COR-L47 (cell line): Measurements from ENCODE around the gene PPP5C.
A peak's percentile ranks its signal among the peaks of the same experiment; 100 is the strongest.
"Not testable (repeated sequence)": the region's sequence is repeated elsewhere in the genome, so short reads cannot be mapped to it uniquely, and the experiment has no call there.

ENCODE experiments used
- DNase-seq: peaks from one replicate; lab custom pipeline; 2025; lab: John Stamatoyannopoulos, UW

The PPP5C gene

DNA sequence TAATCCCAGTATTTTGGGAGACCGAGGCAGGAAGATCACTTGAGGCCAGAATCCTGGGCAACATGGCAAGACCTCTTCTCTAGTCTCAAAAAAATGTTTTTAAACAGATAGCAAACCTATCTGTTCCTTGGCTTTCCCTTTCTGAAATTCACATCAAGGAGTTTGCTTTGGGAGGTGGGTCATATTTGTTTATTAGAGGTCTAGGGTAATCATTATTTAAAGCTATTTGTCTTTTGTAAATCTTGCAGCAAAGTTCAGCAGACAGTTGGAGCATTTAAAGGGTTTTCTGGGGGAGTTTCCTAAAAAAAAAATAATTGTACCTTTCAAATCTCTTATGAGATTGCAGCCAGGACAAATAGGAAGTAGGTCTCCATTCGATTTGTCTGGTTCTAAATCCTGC is 17.5 kb downstream of the PPP5C start:
- DNase-seq = no peak

DNA sequence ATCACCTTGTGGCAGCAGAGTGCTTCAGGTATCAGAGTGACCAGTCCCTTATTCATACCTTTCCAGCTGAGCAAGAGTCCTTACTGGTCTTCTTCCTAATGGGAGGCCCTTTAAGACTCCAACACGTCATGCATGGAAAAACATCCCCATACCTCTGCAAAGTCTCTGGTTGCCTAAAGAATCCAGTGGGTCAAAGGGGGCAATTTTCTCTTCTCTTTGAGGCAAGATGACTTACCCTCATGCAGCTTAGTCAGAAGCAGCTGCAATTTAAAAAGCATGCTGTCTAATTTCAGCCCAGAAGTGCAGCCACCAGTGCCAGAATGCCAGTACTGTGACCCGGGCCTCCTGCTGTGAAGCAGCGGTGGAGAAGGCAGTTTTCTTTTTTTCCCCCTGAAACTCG is 18.7 kb downstream of the PPP5C start:
- no peak for DNase-seq

DNA sequence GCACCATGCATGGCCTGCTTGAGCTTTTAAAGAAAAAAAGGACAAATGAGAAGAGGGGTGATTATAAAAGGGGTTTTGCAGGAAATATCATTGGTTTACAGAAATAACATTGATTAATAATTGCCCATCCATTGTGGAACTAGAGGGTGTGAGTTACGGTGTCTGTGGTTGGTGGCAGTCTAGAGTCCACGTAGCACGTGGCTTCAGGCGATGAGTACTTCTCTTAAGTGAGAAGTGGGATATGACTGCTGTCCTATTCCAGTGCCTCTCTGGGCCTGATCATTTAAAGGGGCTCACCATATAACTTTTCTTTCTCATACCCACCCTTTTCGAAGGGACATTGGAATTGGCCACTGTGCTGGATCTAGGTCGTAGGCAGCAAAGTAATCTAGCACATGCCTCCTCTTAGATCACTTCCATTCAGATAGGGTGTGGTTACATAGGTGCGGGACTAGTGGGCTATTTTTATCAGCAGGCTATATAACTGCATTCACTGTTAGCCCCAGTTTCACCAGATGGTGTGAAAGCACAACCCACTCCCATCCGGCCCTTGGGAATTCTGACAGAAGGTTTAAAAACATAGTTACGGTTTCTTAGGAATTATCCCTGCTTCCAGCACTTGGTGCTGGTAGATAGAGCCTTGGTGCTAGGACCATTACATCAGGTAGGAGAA is 19.9 kb downstream of the PPP5C start:
- no peak for DNase-seq

DNA sequence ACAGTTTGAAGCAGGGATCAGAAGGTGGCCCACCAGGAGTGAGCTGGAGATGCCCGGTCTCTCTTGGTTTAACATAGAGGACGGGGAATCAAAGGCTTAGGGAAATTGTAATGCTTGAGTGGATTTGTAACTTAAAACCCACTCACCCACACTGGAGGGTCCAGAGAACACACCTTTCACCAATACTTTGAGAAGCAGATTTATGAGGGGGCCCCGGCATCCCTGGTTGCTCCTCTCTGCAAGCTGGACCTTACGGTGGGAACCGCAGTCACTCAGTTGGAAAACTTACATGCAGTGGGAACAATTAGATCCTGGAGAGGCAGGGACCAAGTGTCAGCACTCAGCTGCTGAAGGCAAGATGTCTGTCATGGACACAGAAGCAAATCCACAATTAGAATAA is 20.5 kb downstream of the PPP5C start:
- DNase-seq = no peak

- DNase-seq = no peak
Measured at GRCh38 chr19:46368116-46368515, 21.2 kb downstream of the PPP5C start.

GRCh38 chr19:46369817-46370216 is 22.9 kb downstream of the PPP5C start:
- no peak for DNase-seq

- DNase-seq = no peak
Measured at GRCh38 chr19:46371371-46371901, 24.5 kb downstream of the PPP5C start.

- peak; percentile 28 for DNase-seq
Measured at GRCh38 chr19:46372901-46373490, 26.1 kb downstream of the PPP5C start.

DNA sequence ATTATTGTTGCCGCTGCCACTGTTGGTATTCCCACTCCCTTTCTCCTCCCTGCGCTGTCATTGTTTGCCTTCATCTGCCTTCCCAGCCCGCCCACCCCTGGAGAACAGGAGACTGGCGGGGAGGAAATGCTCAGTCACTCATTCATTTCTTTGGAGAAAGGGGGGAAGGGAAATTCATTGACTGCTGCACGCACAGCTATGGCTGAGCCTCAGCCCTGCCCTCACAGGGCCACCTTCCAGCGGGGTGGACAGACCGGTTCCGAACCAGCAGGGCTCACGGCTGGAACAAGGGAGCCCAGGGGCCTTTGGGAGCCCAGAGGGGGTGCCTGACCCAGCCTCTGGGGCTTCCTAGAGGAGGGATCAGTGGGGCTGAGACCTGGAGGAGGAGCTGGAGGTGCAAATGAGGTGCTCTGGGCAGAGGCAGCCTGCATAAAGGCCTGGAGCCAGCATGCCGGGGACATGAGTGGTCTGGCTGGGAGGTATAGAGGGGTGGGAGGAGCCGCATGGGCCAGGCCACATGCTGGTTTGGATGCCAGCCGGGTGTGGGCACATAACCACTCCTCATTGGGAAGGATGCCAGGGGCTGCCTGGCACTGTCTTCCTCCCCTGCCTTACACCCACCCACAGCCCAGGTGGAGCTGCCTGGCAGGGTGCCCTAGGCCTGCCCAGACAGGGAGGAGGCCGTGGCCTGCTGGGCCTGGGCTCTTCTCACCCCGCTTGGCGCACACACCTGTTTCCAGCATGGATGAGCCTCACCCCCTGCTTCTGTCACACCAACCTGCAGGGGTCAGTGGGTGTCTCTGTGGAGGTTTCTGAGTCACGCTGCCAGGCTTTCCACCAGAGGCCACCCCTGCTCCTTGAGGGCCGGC is 26.8 kb downstream of the PPP5C start:
- peak; percentile 99 for DNase-seq

GRCh38 chr19:46374536-46375475 is 27.9 kb downstream of the PPP5C start:
- no peak for DNase-seq

DNA sequence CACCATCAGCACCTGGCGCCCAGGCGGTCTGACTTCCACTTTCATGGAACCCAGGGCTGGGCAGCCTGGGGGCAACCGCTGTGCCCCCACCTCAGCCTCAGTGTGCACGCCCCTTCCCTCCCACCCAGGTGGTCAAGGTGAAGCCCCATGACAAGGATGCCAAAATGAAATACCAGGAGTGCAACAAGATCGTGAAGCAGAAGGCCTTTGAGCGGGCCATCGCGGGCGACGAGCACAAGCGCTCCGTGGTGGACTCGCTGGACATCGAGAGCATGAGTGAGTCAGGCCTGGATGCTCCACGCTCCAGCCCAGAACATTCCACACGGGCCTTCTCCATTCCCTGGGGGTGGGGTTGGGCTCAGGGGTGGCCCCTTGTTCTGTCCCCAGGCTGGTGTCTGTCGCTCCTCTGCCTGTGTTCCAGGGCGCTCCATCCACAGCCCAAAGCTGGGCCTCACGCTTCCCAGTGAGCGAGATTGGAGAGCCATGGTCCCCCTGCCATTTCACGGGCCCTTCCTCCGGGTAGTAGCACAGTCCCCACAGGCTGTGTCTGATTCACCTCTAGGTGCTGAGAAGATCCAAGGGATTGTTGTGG is 28.7 kb downstream of the PPP5C start:
- DNase-seq = not testable (repeated sequence)

- DNase-seq = no peak
Measured at GRCh38 chr19:46376241-46377153, 29.6 kb downstream of the PPP5C start.

DNA sequence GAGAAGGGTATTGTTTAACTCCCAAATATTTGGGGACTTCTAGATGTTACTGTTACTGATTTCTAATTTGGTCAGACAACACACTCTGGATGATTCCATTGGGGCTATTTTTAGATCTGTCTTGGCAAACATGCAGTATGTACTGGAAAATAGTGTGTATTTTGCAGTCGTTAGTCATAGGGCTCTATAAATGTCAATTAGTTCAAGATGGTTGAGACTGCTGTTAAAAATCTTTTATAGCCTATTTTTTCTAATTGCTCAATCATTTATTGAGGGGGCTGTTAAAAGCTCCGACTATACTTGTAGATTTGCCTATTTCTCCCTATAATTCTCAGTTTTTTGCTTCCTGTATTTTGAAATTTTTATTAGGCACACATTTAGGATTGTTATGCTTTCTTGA is 31.4 kb downstream of the PPP5C start:
- no peak for DNase-seq

DNA sequence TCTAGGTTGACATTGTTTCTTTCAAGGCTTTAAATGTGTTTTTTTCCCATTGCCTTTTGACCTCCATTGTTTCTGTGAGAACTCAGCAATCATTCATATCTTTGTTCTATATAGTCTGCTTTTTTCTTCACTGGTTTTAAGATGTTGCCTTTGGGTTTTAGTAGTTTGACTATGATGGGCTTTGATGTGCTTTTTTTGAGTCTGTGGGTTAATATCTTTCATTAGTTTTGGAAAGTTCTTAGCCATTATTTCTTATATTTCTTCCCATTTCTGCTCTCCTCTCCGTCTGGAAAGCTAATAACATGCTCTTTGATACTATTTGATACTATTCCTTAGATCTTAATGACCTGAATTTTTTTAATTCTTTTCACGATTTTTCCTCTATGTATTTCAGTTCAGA is 33.8 kb downstream of the PPP5C start:
- DNase-seq = no peak

GRCh38 chr19:46381346-46381745 is 34.5 kb downstream of the PPP5C start:
- no peak for DNase-seq

DNA sequence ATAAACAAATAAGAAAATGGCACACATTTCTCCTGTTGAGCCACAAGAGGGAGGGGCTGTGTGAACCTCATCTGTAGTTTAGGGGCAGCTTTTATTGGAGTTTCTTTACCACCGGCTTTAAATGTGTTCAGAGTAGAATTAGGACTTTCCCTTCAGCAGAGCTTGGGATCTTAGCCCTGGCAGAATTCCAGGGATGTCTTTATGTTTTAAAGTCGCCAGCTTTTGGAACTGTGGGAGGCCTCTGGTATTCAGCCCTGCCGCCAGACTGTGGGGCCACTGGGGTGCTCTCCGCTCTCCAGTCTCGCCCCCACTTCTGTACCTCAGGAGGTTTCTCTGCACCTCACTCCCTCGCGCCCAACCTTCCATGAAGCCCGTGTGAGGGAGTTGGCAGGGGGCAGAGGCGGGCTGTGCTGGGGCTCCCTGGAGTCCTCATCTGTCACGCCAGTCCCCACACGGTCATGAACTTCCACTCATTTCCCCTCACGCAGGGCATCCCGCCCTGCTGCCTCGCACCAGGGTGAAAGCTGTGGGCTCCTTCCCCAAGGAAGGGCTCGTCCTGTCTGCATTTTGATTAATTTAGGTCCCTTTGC is 35.0 kb downstream of the PPP5C start:
- no peak for DNase-seq

- no peak for DNase-seq
Measured at GRCh38 chr19:46383171-46383815, 36.4 kb downstream of the PPP5C start.

GRCh38 chr19:46383846-46384245 is 37.0 kb downstream of the PPP5C start:
- no peak for DNase-seq

DNA sequence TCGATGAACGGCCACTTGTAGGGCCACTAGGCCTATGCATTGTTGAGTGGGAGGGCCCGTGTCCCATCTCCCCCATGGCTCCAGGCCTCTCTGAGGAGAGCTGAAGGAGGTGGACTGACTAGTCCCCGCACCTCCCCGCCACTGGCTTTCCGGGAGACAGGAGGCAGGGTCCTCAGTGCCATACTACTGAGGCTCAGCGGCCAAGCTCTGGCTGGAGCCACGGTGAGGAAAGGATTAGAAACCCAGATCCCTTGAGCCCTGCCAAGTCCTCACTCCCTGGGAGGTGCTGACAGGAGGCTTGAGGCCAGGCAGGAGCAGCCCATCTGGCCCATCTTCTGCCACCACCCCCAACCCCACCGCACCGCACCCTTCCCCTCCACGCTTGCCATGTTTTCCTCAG is 37.5 kb downstream of the PPP5C start:
- no peak for DNase-seq
